Measurements from ENCODE around the gene HCFC1R1. TPM values are rescaled to one million over a fixed set of nuclear protein-coding genes. Genes with fewer than 3 reads are reported as not detected.

Gene HCFC1R1
- total and polyA plus RNA-seq, 2 donors (not counting 1 experiment from before 2014, with no cell fraction given) = 17.9 to 24.8 TPM

GRCh38 chr16:3019594-3020246, 4.0 kb downstream of the HCFC1R1 start:
- ChIA-PET CTCF (interaction anchor here (1.5 to 6.9 kb wide), 5 partner anchors 9 to 110 kb away, joined by 5 to 61 read pairs (median 18); no protein-coding TSS in a partner anchor), POLR2A (interaction anchor here (1.1 kb wide), 1 partner anchor 16 kb away, joined by 5 read pairs; no protein-coding TSS in a partner anchor)
- peak overlapping the region; percentile 80 for H3K27ac Mint-ChIP-seq
- H2AFZ ChIP-seq (ENCODE audit: insufficient read depth, low read depth, low read length, poor library complexity, severe bottlenecking) = peak overlapping the region; percentile 58
- no peaks in the 10 kb centered on the region for H3K79me2 ChIP-seq (ENCODE audit: control insufficient read depth, insufficient read depth, low read length)
- ATAC-seq (ENCODE audit: low read depth) (no peak), DNase-seq (no peak)
- intact Hi-C loops (cut with micrococcal nuclease) = loop anchor here (1.0 to 10.0 kb wide), 8 partner anchors 9 to 1715 kb away; partner anchors contain the start of genes PAQR4, SRRM2, UBE2I and ZNF174
- TF ChIP-seq EZH2 (IDR thresholded peaks at IDR 0.05; ENCODE audit: borderline replicate concordance, insufficient read depth, low read depth, low read length, poor library complexity, severe bottlenecking) = no peak
- no peak for TF ChIP-seq CTCF (IDR thresholded peaks at IDR 0.05)
- no peaks in the 10 kb centered on the region for H3K9me3 Mint-ChIP-seq (ENCODE audit: insufficient read depth)
- H3K9ac ChIP-seq (ENCODE audit: low read length) = peak overlapping the region; percentile 70
- H3K36me3 ChIP-seq (replicated peaks in 1 of 2; ENCODE audit: control extremely low read depth in 1 of 2, control insufficient read depth in 1 of 2, extremely low read depth in 1 of 2, insufficient read depth in 2 of 2, low read length in 1 of 2) = no peaks in the 10 kb centered on the region
- 30% methylated on average over 34 of the region's 40 CpGs for WGBS (ENCODE audit: insufficient coverage)
- H3K4me3 Mint-ChIP-seq = peak overlapping the region; percentile 90
- peaks cover 0 to 19% (median 8%) of the 10 kb centered on the region in 4 experiments for H3K27me3 ChIP-seq (replicated peaks in 1 of 4; ENCODE audit: control extremely low read depth in 1 of 4, control insufficient read depth in 3 of 4, insufficient read depth in 4 of 4, low read length in 3 of 4)
- H3K4me2 ChIP-seq (replicated peaks; ENCODE audit: low read depth, low read length, poor library complexity, severe bottlenecking) = peak overlapping the region; percentile 82
- H3K27ac ChIP-seq (ENCODE audit: low read length in 2 of 2) = no peak overlapping the region
- H3K27me3 Mint-ChIP-seq = peaks cover 13% of the 10 kb centered on the region
- peaks cover 37 to 54% of the 10 kb centered on the region in 2 donors for H3K4me1 ChIP-seq (ENCODE audit: control insufficient read depth in 2 of 2, insufficient read depth in 2 of 2, low read length in 2 of 2)
- H4K20me1 ChIP-seq (ENCODE audit: control insufficient read depth, insufficient read depth, low read length, poor library complexity, severe bottlenecking) = no peaks in the 10 kb centered on the region
- peaks cover 44% of the 10 kb centered on the region for H3K4me1 Mint-ChIP-seq
- H3K4me3 ChIP-seq (ENCODE audit: control extremely low read depth in 1 of 5, extremely low read depth in 1 of 5, insufficient read depth in 1 of 5, low read depth in 2 of 5, low read length in 4 of 5) = peak overlapping the region in 4 of 5 experiments; percentile 36 to 68 (median 59)
- H3K9me3 ChIP-seq (ENCODE audit: control extremely low read depth in 1 of 3, control insufficient read depth in 2 of 3, insufficient read depth in 1 of 3, low read length in 2 of 3) = peaks cover 0 to 4% (median 0%) of the 10 kb centered on the region in 3 donors
